ENCODE measurements around the gene RPTOR. TPM values are rescaled to one million over a fixed set of nuclear protein-coding genes. Genes with fewer than 3 reads are reported as not detected.

RPTOR gene
- total RNA-seq, 1 experiment from 2014 or later: 58.0 TPM

DNA sequence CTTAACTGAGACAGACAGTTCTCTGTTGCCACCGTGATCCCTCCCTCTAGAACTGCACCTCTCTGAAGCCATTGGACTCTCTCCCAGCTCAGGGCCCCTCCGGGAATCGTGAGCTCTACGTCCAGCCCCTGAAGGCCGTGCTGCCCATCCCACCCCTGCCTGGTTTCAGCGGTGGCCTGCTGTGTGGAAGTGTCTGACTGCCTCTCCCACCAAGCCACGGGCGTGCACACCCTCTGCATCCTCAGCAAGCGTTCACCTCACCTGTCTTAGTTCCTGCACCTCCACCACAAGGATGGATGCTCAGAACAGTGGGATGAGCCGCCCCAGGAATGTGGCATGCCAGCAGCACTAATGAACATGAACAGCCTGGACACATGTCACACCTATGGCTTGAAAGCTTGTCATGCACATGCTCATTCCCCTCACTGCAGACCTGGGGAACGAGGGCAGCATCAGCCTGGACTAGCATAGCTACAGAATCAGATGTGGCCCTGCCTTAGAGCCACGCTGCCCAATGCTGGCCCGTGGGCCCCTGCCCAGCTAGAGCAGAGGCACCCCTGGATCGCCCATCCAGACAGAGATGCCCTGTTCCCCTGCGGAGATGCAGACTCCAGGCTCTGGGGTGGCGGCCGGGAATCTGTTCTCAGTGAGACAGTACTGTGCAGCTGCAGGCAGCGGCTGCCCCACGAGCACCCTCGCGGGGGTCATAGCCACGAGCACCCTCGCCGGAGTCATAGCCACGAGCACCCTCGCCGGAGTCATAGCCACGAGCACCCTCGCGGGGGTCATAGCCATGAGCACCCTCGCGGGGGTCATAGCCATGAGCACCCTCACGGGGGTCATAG lies 373.3 kb downstream of the RPTOR start:
- no peak for DNase-seq (ENCODE audit: low read depth, low spot score)
- Histone ChIP-seq H3K27ac (ENCODE audit: low read length) (no peak overlapping the region), H3K36me3 (ENCODE audit: control insufficient read depth, insufficient read depth, low read length) (no peaks in the 10 kb centered on the region), H3K4me3 (ENCODE audit: low read depth in 2 of 2, low read length in 2 of 2) (no peak overlapping the region), H3K4me1 (ENCODE audit: control insufficient read depth, insufficient read depth, low read length) (no peaks in the 10 kb centered on the region), H3K9me3 (ENCODE audit: control insufficient read depth, insufficient read depth, low read depth, low read length) (no peaks in the 10 kb centered on the region), H3K27me3 (ENCODE audit: control insufficient read depth, insufficient read depth, low read length) (no peaks in the 10 kb centered on the region)
- no peak for ATAC-seq
- intact Hi-C loops (cut with micrococcal nuclease; ENCODE audit: unreplicated experiment): no loop called here
- TF ChIP-seq CTCF (IDR thresholded peaks at IDR 0.05) (no peak), POLR2AphosphoS5 (IDR thresholded peaks at IDR 0.05; ENCODE audit: low read depth, low read length) (no peak), SIN3A (IDR thresholded peaks at IDR 0.05; ENCODE audit: borderline replicate concordance, insufficient read depth, low read depth, low read length) (no peak), REST (IDR thresholded peaks at IDR 0.05; ENCODE audit: insufficient read depth in 1 of 2, low read depth in 2 of 2, low read length in 1 of 2) (no peak), TCF7L2 (IDR thresholded peaks at IDR 0.05; ENCODE audit: low read depth, low read length) (no peak)
- ChIA-PET CTCF (no interaction called here), POLR2A (no interaction called here)
- in situ Hi-C loops (cut with HindIII; ENCODE audit: low pct_unique_long_range_greater_than_20kb, low sequenced_read_pairs): no loop called here
- BruUV-seq (replicated peaks): no TSS peak

- intact Hi-C loops (cut with micrococcal nuclease; ENCODE audit: unreplicated experiment) (no loop called here), in situ Hi-C loops (cut with HindIII; ENCODE audit: low pct_unique_long_range_greater_than_20kb, low sequenced_read_pairs) (no loop called here)
- Histone ChIP-seq H3K4me1 (ENCODE audit: control insufficient read depth, insufficient read depth, low read length) (no peaks in the 10 kb centered on the region), H3K4me3 (ENCODE audit: low read depth in 2 of 2, low read length in 2 of 2) (no peak overlapping the region), H3K27ac (ENCODE audit: low read length) (no peak overlapping the region), H3K27me3 (ENCODE audit: control insufficient read depth, insufficient read depth, low read length) (no peaks in the 10 kb centered on the region), H3K36me3 (ENCODE audit: control insufficient read depth, insufficient read depth, low read length) (no peaks in the 10 kb centered on the region), H3K9me3 (ENCODE audit: control insufficient read depth, insufficient read depth, low read depth, low read length) (no peaks in the 10 kb centered on the region)
- BruUV-seq (replicated peaks): no TSS peak
- no peak for ATAC-seq
- TF ChIP-seq SIN3A (IDR thresholded peaks at IDR 0.05; ENCODE audit: borderline replicate concordance, insufficient read depth, low read depth, low read length) (no peak), REST (IDR thresholded peaks at IDR 0.05; ENCODE audit: insufficient read depth in 1 of 2, low read depth in 2 of 2, low read length in 1 of 2) (no peak), TCF7L2 (IDR thresholded peaks at IDR 0.05; ENCODE audit: low read depth, low read length) (no peak), POLR2AphosphoS5 (IDR thresholded peaks at IDR 0.05; ENCODE audit: low read depth, low read length) (no peak), CTCF (IDR thresholded peaks at IDR 0.05) (no peak)
- ChIA-PET CTCF (no interaction called here), POLR2A (no interaction called here)
- DNase-seq (ENCODE audit: low read depth, low spot score): no peak
Measured at GRCh38 chr17:80918731-80919130, 374.1 kb downstream of the RPTOR start.
